SJCRH30 (cell line): Measurements from ENCODE around the gene C1QL2. TPM values are rescaled to one million over a fixed set of nuclear protein-coding genes. Genes with fewer than 3 reads are reported as not detected.

ENCODE experiments used
- DNase-seq, 2 experiments: peaks; one replicate each; pipeline ENCODE4 v3.0.0-alpha.2; 2015 to 2020
- H3K27ac ChIP-seq: fragments of 250-450 bp; sonication (Bioruptor Pico); 2 replicates; pipeline ENCODE4 v1.5.1; 2020; ENCODE audit warnings: mild to moderate bottlenecking, moderate library complexity
- H3K27me3 ChIP-seq: fragments of 250-450 bp; sonication (Bioruptor Pico); 2 replicates; pipeline ENCODE4 v1.5.1; 2020; ENCODE audit warnings: mild to moderate bottlenecking, moderate library complexity
- H3K36me3 ChIP-seq: fragments of 250-450 bp; sonication (Bioruptor Pico); 2 replicates; pipeline ENCODE4 v1.5.1; 2020; ENCODE audit warnings: mild to moderate bottlenecking, moderate library complexity
- H3K4me1 ChIP-seq: fragments of 250-450 bp; sonication (Bioruptor Pico); 2 replicates; pipeline ENCODE4 v1.5.1; 2020; ENCODE audit warnings: mild to moderate bottlenecking, moderate library complexity
- H3K4me3 ChIP-seq: fragments of 250-450 bp; sonication (Bioruptor Pico); 2 replicates; pipeline ENCODE4 v1.5.1; 2020; ENCODE audit warnings: mild to moderate bottlenecking, moderate library complexity
- H3K9me3 ChIP-seq: fragments of 250-450 bp; sonication (Bioruptor Pico); replicated peaks from 2 replicates; pipeline ENCODE4 v1.5.1; 2020; ENCODE audit warnings: mild to moderate bottlenecking, moderate library complexity
- total RNA-seq: library from RNA; depleted of rRNA; stranded (reverse); fragments of >200 nt; shearing (Covaris generic); gene quantifications from 2 replicates; pipeline ENCODE4 v1.2.3, GENCODE V29; 2014

The C1QL2 gene
- total RNA-seq, 1 experiment from 2014 or later: not detected

GRCh38 chr2:119173556-119174060, 15.1 kb upstream of the C1QL2 start:
- Histone ChIP-seq H3K9me3 (no peaks in the 10 kb centered on the region), H3K4me1 (no peaks in the 10 kb centered on the region)

GRCh38 chr2:119170504-119170903, 12.0 kb upstream of the C1QL2 start:
- no peaks in the 10 kb centered on the region for H3K9me3 ChIP-seq
- H3K27me3 ChIP-seq: no peaks in the 10 kb centered on the region
- no peak overlapping the region for H3K4me3 ChIP-seq
- H3K27ac ChIP-seq: no peak overlapping the region
- H3K4me1 ChIP-seq: no peaks in the 10 kb centered on the region
- DNase-seq: no peak
- no peaks in the 10 kb centered on the region for H3K36me3 ChIP-seq

More at GRCh38 chr2:119173556-119174060, 15.1 kb upstream of the C1QL2 start:
- Histone ChIP-seq H3K36me3 (no peaks in the 10 kb centered on the region), H3K27me3 (no peaks in the 10 kb centered on the region), H3K27ac (no peak overlapping the region), H3K4me3 (no peak overlapping the region)
- DNase-seq: no peak

- Histone ChIP-seq H3K9me3 (no peaks in the 10 kb centered on the region), H3K4me3 (no peak overlapping the region), H3K27me3 (no peaks in the 10 kb centered on the region), H3K4me1 (no peaks in the 10 kb centered on the region), H3K27ac (no peak overlapping the region), H3K36me3 (no peaks in the 10 kb centered on the region)
- no peak for DNase-seq
These were observed 11.2 kb upstream of the C1QL2 start for GRCh38 chr2:119169717-119170116.

- H3K4me3 ChIP-seq: no peak overlapping the region
- no peak for DNase-seq
- no peaks in the 10 kb centered on the region for H3K27me3 ChIP-seq
These were observed 1.9 kb upstream of the C1QL2 start for GRCh38 chr2:119160361-119160990.

GRCh38 chr2:119157850-119158511, 570 bp downstream of the C1QL2 start:
- Histone ChIP-seq H3K9me3 (no peaks in the 10 kb centered on the region), H3K36me3 (no peaks in the 10 kb centered on the region), H3K27me3 (no peaks in the 10 kb centered on the region), H3K4me3 (no peak overlapping the region), H3K27ac (no peak overlapping the region), H3K4me1 (no peaks in the 10 kb centered on the region)
- no peak for DNase-seq

More at GRCh38 chr2:119160361-119160990, 1.9 kb upstream of the C1QL2 start:
- Histone ChIP-seq H3K9me3 (no peaks in the 10 kb centered on the region), H3K27ac (no peak overlapping the region), H3K4me1 (no peaks in the 10 kb centered on the region), H3K36me3 (no peaks in the 10 kb centered on the region)

GRCh38 chr2:119156891-119157773, 1.4 kb downstream of the C1QL2 start:
- no peaks in the 10 kb centered on the region for H3K27me3 ChIP-seq
- no peak overlapping the region for H3K4me3 ChIP-seq

GRCh38 chr2:119156105-119156890, 2.3 kb downstream of the C1QL2 start:
- Histone ChIP-seq H3K9me3 (no peaks in the 10 kb centered on the region), H3K27me3 (peaks cover 5% of the 10 kb centered on the region; the same call in 1 of the 2 replicates), H3K4me3 (no peak overlapping the region), H3K36me3 (no peaks in the 10 kb centered on the region), H3K27ac (no peak overlapping the region), H3K4me1 (no peaks in the 10 kb centered on the region)
- no peak for DNase-seq

More at GRCh38 chr2:119156891-119157773, 1.4 kb downstream of the C1QL2 start:
- DNase-seq: no peak
- no peak overlapping the region for H3K27ac ChIP-seq
- no peaks in the 10 kb centered on the region for H3K36me3 ChIP-seq
- H3K9me3 ChIP-seq: no peaks in the 10 kb centered on the region
- H3K4me1 ChIP-seq: no peaks in the 10 kb centered on the region

GRCh38 chr2:119155633-119156032, 2.9 kb downstream of the C1QL2 start:
- DNase-seq: no peak
- H3K27ac ChIP-seq: no peak overlapping the region
- H3K4me3 ChIP-seq: no peak overlapping the region
- no peaks in the 10 kb centered on the region for H3K36me3 ChIP-seq
- peaks cover 9% of the 10 kb centered on the region; the same call in 1 of the 2 replicates for H3K27me3 ChIP-seq
- no peaks in the 10 kb centered on the region for H3K9me3 ChIP-seq
- H3K4me1 ChIP-seq: no peaks in the 10 kb centered on the region

GRCh38 chr2:119154076-119154475, 4.5 kb downstream of the C1QL2 start:
- no peak overlapping the region for H3K4me3 ChIP-seq
- H3K27me3 ChIP-seq: peaks cover 9% of the 10 kb centered on the region; the same call in 1 of the 2 replicates
- H3K27ac ChIP-seq: no peak overlapping the region
- no peaks in the 10 kb centered on the region for H3K36me3 ChIP-seq
- no peaks in the 10 kb centered on the region for H3K9me3 ChIP-seq
- H3K4me1 ChIP-seq: no peaks in the 10 kb centered on the region
- DNase-seq: no peak

GRCh38 chr2:119149611-119150010, 8.9 kb downstream of the C1QL2 start:
- no peaks in the 10 kb centered on the region for H3K4me1 ChIP-seq
- DNase-seq: no peak
- peaks cover 9% of the 10 kb centered on the region for H3K27me3 ChIP-seq
- no peaks in the 10 kb centered on the region for H3K36me3 ChIP-seq
- H3K27ac ChIP-seq: no peak overlapping the region
- no peak overlapping the region for H3K4me3 ChIP-seq
- no peaks in the 10 kb centered on the region for H3K9me3 ChIP-seq

- DNase-seq: no peak
- Histone ChIP-seq H3K9me3 (no peaks in the 10 kb centered on the region), H3K27ac (no peak overlapping the region), H3K4me3 (no peak overlapping the region), H3K4me1 (no peaks in the 10 kb centered on the region), H3K27me3 (peaks cover 9% of the 10 kb centered on the region), H3K36me3 (no peaks in the 10 kb centered on the region)
These were observed 10.5 kb downstream of the C1QL2 start for GRCh38 chr2:119147776-119148715.

- no peaks in the 10 kb centered on the region; the same call in 1 of the 2 replicates for H3K27me3 ChIP-seq
These were observed 13.7 kb downstream of the C1QL2 start for GRCh38 chr2:119144806-119145205.

GRCh38 chr2:119142824-119143223, 15.7 kb downstream of the C1QL2 start:
- Histone ChIP-seq H3K27ac (no peak overlapping the region), H3K4me1 (no peaks in the 10 kb centered on the region), H3K4me3 (no peak overlapping the region), H3K27me3 (peaks cover under 1% of the 10 kb centered on the region), H3K9me3 (no peaks in the 10 kb centered on the region), H3K36me3 (no peaks in the 10 kb centered on the region)
- DNase-seq: no peak

More at GRCh38 chr2:119144806-119145205, 13.7 kb downstream of the C1QL2 start:
- Histone ChIP-seq H3K9me3 (no peaks in the 10 kb centered on the region), H3K36me3 (no peaks in the 10 kb centered on the region), H3K27ac (no peak overlapping the region), H3K4me1 (no peaks in the 10 kb centered on the region), H3K4me3 (no peak overlapping the region)
- DNase-seq: no peak
